ENCODE results near the gene SCG2.

- TF ChIP-seq CTCF (IDR thresholded peaks at IDR 0.05; ENCODE audit: low read length) (no peak), EZH2 (optimal IDR thresholded peaks at IDR 0.05; ENCODE audit: low read depth, low read length) (no peak)
Observed at GRCh38 chr2:223590964-223591363, 11.2 kb downstream of the SCG2 start.

Measured in MM.1S (cell line).